AML-193 (cell line): ENCODE data around the gene CYP51A1.
"Not testable (repeated sequence)": the region's sequence is repeated elsewhere in the genome, so short reads cannot be mapped to it uniquely, and the experiment has no call there.

Source experiments
- DNase-seq, 2 experiments: peaks; one replicate each; lab custom pipeline; 2025; lab: John Stamatoyannopoulos, UW

The CYP51A1 gene

DNA sequence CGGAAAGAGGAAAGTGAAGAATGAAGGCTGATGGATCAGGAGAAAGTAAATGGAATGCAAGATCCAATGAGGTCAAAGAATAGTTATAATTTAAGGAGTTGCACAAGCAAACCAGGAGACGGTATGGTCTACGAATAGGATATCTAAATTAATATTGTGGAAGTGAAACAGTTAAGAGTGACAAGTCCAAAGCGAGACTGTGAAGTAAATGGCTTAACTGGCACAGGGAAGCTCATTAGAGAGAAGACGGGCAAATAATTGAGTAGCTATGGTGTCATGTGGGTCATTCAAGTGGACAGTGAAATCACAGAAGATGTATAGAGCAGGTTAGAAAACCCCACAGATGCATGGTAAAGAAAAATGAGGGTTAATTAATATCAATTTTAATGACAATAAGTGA, 3.2 kb downstream of the CYP51A1 start:
- DNase-seq, result no peak

DNA sequence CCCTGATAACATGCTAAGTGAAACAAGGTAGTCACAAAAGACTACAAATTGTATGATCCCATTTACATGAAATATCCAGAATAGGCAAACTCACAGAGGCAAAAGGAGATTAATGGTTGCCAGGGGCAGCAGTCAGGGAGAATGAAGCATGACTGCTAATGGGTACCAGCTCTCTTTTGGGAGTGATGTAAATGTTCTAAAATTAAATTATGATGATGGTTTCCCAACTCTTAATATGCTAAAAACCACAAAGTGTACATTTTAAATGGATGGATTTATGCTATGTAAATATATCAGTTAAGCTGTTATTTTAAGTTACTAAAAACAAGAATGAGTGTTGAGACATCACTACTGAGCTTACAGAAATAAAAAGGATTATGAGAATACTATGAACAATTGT, 12.6 kb downstream of the CYP51A1 start:
- DNase-seq, result no peak

DNA sequence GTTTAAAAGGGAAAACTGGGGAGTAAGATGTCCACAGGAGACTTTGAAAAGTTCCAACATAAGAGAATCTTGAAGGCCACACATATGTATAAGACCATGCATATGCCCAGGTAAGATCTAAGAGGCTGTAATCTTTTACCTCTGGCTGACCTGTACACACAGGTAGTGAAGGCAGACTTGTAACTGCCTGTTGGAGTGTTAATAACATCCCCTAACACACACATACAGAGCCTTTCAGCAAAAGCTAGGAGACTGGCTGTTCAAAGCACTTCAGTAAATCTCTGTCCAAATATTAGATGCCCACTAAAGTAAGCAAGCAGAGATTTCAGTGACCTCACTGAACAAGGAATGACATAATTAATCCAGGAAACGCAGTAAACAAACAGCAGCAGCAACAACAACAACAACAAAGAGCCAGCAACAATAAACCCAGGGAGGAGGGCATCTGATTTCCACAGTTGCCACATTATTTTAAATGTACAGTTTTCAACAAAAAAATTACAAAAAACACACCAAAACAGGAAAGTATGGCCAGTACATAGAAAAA, 15.0 kb downstream of the CYP51A1 start:
- no peak for DNase-seq

DNA sequence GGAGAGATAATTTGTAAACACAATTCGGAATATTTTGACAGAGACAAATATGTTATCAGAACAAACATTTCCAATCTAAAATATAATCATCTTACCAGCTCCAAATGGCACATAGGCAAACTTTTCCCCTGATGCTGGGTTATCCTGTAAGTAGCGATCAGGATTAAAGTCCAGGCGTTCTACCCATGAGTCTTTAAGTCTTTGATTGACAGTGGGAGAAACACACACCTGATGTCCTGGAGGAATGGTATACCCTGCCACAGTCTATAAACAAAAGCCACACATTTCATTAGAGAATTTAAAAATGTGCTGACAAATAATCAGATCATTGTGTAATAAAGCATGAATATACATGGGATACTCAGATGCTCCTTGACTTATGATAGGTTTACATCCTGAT, 17.3 kb downstream of the CYP51A1 start:
- DNase-seq, result no peak

DNA sequence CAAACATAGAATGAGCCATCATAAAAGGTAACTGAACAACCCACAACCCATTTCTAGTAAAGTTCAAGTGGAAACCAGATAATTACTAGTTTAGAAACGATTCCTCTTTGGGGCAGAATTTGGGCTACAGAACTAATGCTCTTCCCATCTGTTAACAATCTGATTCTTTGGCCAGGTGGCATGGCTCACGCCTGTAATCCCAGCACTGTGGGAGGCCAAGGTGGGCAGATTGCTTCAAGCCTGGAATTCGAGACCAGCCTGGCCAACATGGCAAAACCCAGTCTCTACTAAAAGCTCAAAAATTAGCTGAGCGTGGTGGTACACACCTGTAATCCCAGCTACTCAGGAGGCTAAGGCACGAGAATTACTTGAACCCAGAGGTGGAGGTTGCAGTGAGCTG, 18.5 kb downstream of the CYP51A1 start:
- no peak for DNase-seq

DNA sequence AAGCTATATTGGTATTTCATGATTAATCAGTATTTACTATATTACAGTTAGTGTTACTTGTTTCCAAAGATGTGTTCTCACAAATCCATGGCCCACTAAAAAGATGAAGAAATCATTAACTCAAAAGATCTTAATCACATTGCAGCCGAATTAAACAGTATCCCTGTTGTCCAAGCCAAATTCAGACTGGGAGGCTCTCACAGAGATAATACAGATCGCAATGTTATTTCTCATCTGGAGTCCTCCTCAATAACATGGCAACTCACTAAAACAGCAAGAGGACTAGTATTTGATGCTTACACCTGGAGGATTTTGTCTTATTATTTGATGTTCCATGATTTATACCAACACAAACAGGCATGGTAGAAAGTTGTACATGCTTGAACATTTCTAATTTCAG, 23.4 kb downstream of the CYP51A1 start:
- no peak for DNase-seq

DNA sequence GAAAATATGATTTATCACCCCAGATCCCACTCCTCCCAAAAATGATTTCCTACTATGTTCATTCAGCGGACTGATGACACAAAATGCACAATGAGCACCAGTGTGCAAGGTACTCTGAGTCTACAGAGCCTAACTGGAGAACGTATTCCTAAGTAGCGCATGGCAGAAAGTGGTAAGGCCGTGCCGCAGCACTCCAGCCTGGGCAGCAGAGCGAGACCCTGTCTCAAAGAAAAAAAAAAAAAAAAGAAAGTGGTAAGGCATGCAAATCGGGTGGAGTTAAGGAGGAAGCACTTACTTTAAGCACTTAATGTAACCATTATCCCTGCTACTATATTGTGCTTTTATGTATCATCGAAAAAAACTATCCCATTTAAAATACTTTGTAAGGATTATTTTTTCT, 25.5 kb downstream of the CYP51A1 start:
- DNase-seq, result no peak

DNA sequence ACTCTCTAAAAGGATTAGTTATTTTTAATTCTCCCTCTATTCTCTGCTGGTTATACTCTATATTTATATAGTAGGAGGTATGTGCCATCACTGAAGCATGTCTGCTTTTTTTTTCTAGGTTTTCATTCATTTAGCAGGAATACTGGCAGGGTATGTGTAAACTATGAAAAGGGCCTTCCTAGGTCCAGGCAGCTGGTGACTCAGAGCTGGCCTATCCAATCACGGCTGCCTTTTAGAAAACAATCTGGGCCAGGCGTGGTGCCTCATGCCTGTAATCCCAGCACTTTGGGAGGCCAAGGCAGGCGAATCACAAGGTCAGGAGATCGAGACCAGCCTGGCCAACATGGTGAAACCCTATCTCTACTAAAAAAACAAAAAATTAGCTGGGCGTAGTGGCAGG, 31.4 kb downstream of the CYP51A1 start:
- not testable (repeated sequence) for DNase-seq

DNA sequence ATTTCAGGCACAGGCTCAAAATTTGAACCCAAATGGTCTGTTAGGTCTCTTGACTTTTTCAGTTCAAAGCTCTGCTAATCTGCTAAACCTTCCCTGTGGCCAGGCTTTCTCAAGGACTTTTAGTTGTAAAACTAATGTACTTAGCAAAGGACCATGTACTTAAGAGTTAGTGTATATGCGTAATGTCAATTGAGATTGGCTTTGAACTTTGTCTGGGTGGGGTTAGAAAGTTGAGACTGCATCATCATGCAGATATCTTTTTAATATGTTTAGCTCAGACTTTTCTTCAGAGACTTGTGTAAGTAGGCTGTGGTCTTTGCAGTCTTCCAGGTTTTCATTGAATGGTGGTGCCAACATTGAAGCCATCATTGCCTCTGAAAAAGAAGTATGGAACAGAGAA, 33.7 kb downstream of the CYP51A1 start:
- DNase-seq, result no peak

DNA sequence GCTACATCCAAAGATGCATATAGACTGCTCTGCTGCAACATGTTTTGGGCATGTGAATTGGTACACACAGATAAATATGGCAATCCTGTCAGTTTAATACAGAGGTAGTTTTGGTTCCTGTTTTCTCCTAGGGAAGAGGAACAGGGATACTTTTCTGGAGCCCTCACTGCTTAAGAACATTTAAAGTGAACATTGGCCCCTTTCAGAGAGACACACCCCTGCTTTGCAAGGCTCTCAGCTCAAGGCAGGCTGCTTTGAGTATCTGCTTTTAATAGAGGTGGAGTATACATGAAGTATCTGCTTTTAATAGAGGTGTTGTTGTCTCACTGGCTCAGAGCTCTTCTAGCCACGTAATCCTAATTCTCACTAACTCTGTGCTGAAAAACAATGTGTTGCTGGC, 38.9 kb downstream of the CYP51A1 start:
- DNase-seq, result no peak

DNA sequence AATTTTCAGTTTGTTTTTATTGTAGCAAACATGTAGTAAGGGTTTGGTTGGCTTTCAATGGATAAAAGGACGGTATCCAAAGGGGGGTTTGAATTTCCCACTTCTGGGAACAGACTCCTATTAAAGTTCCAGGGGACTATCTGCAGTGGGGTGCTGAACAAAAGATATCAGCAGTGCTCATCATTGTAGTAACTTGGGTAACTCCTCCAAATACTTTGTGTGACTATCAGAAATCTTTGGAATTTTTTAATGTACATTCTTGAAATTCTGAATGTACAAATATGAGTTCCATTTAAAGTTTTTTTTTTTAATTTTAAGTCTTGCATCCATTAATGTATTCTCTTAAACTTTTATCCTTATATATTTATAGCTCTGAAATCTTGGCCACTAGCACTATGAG, 42.1 kb downstream of the CYP51A1 start:
- DNase-seq, result no peak

DNA sequence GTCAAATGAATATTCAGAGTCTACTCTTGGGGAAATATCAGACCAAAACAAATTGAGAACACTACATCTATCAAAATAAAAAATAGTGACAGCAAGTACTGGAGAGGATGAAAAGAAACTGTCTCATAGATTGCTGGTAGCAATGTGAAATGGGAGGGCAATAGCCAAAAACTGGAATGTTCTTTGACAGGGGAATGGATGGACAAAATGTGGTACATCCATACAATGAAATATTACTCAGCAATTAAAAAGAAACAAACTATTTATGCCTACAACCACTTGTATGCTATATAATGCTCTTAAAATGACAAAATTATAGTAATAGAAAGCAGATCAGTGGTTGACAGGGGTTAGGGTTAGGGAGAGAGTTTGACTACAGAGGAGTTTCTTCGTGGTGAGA, 46.0 kb downstream of the CYP51A1 start:
- no peak for DNase-seq

DNA sequence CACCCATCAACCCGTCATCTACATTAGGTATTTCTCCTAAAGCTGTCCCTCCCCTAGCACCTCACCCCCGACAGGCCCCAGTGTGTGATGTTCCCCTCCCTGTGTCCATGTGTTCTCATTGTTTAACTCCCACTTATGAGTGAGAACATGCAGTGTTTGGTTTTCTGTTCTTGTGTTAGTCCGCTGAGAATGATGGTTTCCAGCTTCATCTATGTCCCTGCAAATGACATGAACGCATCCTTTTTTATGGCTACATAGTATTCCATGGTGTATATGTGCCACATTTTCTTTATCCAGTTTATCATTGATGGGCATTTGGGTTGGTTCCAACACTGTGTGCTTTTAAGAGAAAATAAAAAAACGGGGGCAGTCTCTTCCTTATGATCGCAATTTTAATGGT, 50.4 kb downstream of the CYP51A1 start:
- not testable (repeated sequence) for DNase-seq

DNA sequence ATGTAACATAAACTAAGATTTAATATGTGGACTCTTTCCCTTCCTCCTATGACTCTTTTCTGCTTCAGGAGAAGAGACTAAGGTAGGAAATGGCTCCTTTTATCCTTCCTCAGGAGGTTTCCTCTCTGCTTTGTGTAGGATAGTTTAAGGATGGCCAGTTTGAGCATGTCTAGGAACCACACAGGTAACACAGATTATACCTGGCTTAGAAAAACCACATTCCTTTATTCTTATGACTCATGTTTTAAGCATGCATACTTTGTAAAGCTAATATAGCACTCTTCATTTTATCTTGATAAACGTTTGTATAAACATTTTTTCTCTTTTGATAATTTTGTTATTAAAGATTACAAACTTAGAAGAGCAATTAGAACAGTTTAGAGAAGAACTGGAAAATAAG, 57.8 kb downstream of the CYP51A1 start:
- no peak for DNase-seq

DNA sequence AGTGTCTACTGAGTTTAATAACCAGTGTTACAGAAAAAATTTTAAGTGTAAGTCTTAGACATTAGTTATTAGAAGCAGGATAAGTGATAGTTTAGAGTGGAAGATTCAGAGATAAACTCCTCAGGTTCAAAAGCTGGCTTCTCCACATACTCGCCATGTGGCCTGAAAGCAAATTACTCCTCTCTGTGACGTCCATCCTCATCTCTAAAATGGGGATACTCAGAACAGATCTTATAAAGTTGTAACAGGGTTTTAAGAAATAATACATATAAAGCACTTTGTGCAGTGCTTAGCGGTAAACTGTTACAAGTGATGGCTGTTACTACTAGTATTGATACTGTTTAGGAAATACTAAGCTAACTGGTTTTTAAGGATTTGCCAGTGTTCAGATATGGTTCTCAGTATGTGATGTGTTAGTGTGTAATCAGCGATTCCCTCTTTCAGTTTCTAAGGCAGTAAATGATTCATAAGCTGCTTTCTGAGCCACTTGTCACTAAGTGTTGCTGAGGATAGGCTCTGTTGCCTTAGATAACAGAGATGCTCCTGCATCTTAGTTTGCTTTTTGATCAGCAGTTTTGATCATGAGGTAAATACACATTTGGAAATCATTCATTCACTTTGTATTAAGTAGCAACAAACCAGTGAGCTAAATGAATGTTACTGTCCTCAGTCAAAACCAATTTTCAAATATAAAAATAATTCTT, 58.7 kb downstream of the CYP51A1 start:
- DNase-seq, result no peak

DNA sequence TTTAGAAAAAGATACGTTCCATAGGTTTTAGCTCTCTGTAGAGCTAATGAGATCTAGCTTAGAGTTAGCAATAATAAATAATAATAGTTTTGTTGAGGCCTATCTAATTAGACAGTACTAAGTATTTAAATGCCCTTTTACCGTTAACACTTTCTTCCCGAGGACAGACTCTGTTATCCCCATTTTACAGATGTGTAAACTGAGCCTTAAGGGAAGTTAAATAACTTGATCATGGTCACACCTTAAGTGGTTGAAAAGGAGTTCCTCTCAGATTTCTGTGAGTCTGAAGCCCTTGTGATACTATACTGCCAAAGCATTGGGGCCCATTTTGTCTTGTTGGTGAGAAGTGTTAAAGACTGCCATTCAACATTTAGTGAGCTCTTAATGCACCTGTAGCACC, 61.6 kb downstream of the CYP51A1 start:
- no peak for DNase-seq

DNA sequence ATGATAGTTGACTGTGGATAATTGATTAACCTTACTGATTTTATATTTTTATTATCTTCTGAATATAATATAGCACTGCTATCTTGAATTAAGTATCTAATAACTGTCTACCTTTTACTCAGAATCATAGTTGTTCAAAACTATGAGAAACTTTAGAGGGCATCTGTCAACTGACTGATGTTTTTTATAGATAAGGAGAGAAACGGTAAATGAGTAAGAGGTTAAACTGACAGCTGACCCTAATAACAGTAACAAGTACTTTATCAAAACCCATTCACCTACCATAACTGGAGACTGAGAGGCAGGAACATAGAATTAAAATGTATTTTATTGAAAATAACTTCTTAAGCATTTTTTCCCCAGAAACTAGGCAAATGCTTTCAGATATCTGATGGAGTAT, 62.2 kb downstream of the CYP51A1 start:
- no peak for DNase-seq

DNA sequence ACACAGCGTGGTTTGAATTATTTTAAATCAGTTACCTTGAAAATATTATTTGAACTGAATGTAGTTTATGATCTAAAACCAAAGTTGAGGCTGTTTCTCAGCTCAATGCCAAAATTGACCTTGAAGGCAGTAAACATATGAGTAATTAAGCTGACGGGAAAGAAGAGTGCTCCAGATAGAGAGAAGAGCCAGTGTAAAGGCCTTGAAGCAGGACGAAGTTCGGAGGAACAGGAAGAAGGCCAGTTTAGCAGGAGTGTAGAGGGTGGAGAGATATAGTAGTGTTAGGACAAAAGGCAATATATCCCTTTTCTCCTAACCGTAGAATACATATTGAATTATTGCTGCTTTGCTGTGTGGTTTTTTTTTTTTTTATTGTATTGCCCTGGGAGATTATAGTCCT, 63.2 kb downstream of the CYP51A1 start:
- no peak for DNase-seq

DNA sequence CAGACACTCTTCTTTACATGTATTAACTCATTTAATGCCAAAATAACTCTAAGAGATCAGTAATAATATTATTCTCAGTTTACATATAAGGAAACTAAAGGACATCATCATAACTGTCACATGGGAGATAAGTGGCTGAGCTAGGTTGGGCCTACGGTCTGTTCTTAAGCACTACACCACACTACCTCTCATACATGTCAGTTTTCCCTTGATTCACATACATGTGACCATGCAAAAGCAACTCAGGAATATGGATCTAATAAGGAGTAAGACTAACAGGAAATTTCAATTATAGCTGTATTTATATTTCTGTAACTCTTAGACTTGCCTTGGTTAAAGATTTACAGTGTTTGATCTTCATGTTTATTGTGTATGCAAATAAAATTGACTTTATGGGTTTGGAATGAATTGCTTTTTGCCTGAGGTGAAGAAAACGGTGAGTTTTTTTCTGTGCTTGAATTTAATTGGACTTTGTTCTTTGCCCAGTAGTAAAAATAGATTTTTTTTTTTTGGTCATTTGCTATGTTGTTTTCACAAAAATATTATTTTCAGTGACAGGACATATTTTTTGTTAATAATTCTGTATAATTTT, 69.7 kb downstream of the CYP51A1 start:
- no peak for DNase-seq
